Liver (tissue), 3 donors: Measurements from ENCODE around the gene KNOP1.

Experiments used
- CTCF ChIP-seq: fragments of 150-350 bp; IDR thresholded peaks from 2 replicates; pipeline ENCODE4 v1.5.1; 2017; ENCODE audit warnings: improper control_type of control experiment, low read depth, low read length; ENCODE audit not compliant: missing input control
- HNF4G ChIP-seq: IDR thresholded peaks from 2 replicates; pipeline ENCODE4 v1.6.1; 2016; ENCODE audit warnings: antibody characterized with exemption
- MAX ChIP-seq: IDR thresholded peaks from 2 replicates; pipeline ENCODE4 v1.6.1; 2016; ENCODE audit warnings: antibody characterized with exemption
- ZBTB33 ChIP-seq: IDR thresholded peaks from 2 replicates; pipeline ENCODE4 v1.6.1; 2016; ENCODE audit warnings: antibody characterized with exemption
- donor health status: healthy.
- donor health status: healthy.

DNA sequence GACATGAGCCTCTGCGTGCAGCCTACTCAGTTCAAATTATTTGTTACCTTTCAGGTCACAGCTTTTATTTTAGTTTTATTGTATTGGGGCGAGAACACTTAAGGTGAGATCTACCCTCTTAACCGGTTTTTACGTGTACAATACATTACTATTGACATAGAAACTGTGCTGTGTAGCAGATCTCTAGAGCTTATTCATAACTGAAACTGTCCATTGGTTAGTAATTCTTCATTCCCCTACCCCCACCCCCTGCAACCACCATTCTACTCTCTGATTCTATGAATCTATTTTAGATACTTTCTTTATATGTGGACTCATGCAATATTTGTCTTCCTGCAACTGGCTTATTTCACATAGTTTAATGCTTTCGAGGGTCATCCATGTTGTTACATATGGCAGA lies 43.5 kb downstream of the KNOP1 start:
- TF ChIP-seq CTCF (no peak), HNF4G (no peak), ZBTB33 (no peak), MAX (no peak)
